HL-60 (cell line): ENCODE results near the gene TRABD2B.

ENCODE experiments used
- DNase-seq, 2 experiments: peaks; one replicate each; pipeline ENCODE4 v3.0.0-alpha.2; 2010 to 2020; ENCODE audit warnings: low read depth in 1 of 2, low spot score in 1 of 2
- H3K27ac ChIP-seq: fragments of 250-450 bp; sonication (Bioruptor Pico); replicated peaks from 2 replicates; pipeline ENCODE4 v1.5.1; 2020; ENCODE audit warnings: mild to moderate bottlenecking, moderate library complexity
- H3K27me3 ChIP-seq: fragments of 250-450 bp; sonication (Bioruptor Pico); 2 replicates; pipeline ENCODE4 v1.5.1; 2021; ENCODE audit warnings: mild to moderate bottlenecking, moderate library complexity; ENCODE audit not compliant: insufficient read depth, poor library complexity, severe bottlenecking
- H3K4me3 ChIP-seq: replicated peaks from 2 replicates; pipeline ENCODE4 v1.5.1; 2011; ENCODE audit warnings: mild to moderate bottlenecking, control low read depth, low read length; ENCODE audit not compliant: insufficient read depth
- CTCF ChIP-seq: IDR thresholded peaks from one replicate; pipeline ENCODE4 v1.5.1; 2011; ENCODE audit warnings: low read length, control low read depth, inconsistent platforms; ENCODE audit not compliant: insufficient read depth
- GABPA ChIP-seq: IDR thresholded peaks from 2 replicates; pipeline ENCODE4 v1.6.1; 2012; ENCODE audit warnings: low read depth
- POLR2AphosphoS5 ChIP-seq: IDR thresholded peaks from 2 replicates; pipeline ENCODE4 v1.6.1; 2012; ENCODE audit warnings: low read depth
- SPI1 ChIP-seq: IDR thresholded peaks from 2 replicates; pipeline ENCODE4 v1.6.1; 2012; ENCODE audit warnings: low read depth, mild to moderate bottlenecking, borderline replicate concordance
- TF ChIP-seq, protein P1 (sequence below): IDR thresholded peaks from 2 replicates; pipeline ENCODE4 v1.6.1; 2012; ENCODE audit warnings: low read depth; ENCODE audit not compliant: insufficient replicate concordance

TRABD2B gene

DNA sequence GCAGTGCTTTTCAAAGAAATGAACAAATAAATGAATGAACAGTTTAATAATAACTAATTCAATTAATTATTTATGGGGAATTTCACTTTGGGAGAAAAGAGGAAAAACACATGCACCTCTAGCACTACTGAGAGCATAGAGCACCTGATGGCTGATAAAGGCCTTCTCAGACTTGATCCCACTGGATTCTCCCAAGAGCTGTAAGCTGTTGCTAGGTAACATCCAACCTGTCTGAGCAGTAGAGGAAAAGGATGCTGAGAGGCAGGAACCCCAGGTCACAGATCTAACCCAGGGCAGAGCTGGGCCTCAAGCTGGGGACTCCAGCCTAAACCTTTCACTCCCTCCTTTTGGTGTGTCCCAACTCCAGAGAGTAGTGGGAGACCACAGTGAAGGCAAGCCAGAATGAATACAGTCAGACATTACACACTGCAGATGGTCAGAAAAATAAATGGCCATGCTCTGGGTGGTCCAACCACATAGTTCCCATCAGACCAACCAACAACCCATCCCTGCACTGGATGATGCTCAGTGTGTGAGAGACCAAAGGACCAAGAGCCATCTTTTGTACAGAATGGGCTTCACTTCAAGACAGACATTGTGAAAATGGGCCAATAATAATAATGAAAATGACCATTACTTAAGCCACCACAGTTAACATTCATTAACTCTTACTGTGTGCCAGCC, 15.4 kb downstream of the TRABD2B start:
- H3K27ac ChIP-seq = no peak overlapping the region
- H3K4me3 ChIP-seq = no peak overlapping the region
- no peaks in the 10 kb centered on the region for H3K27me3 ChIP-seq
- DNase-seq = no peak
- TF ChIP-seq, protein P1, sequence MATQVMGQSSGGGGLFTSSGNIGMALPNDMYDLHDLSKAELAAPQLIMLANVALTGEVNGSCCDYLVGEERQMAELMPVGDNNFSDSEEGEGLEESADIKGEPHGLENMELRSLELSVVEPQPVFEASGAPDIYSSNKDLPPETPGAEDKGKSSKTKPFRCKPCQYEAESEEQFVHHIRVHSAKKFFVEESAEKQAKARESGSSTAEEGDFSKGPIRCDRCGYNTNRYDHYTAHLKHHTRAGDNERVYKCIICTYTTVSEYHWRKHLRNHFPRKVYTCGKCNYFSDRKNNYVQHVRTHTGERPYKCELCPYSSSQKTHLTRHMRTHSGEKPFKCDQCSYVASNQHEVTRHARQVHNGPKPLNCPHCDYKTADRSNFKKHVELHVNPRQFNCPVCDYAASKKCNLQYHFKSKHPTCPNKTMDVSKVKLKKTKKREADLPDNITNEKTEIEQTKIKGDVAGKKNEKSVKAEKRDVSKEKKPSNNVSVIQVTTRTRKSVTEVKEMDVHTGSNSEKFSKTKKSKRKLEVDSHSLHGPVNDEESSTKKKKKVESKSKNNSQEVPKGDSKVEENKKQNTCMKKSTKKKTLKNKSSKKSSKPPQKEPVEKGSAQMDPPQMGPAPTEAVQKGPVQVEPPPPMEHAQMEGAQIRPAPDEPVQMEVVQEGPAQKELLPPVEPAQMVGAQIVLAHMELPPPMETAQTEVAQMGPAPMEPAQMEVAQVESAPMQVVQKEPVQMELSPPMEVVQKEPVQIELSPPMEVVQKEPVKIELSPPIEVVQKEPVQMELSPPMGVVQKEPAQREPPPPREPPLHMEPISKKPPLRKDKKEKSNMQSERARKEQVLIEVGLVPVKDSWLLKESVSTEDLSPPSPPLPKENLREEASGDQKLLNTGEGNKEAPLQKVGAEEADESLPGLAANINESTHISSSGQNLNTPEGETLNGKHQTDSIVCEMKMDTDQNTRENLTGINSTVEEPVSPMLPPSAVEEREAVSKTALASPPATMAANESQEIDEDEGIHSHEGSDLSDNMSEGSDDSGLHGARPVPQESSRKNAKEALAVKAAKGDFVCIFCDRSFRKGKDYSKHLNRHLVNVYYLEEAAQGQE = no peak
- TF ChIP-seq CTCF = no peak
- TF ChIP-seq SPI1 = no peak
- no peak for TF ChIP-seq GABPA
- TF ChIP-seq POLR2AphosphoS5 = no peak

DNA sequence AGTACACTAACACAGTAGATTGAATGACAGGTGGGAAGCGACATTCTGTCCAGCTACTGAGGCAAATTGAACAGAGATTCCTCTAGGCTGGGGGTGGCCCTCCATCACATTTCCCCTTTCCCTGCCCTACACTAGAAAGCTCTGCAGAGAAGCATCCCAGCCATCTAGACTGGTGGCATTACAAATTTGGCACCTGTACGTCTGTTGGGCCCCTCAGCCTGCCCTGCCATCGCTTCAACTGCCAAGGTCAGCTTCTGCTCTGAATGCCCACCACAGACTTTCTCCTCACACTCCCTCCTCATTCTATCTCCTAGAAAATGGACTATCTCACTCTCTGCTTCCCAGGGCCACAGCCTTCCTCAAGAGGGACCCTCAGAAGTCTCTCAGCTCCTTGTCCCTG, 16.7 kb downstream of the TRABD2B start:
- DNase-seq = no peak
- TF ChIP-seq GABPA (no peak), CTCF (no peak), SPI1 (no peak), POLR2AphosphoS5 (no peak)
- TF ChIP-seq, protein P1 = no peak
- Histone ChIP-seq H3K27ac (no peak overlapping the region), H3K4me3 (no peak overlapping the region), H3K27me3 (no peaks in the 10 kb centered on the region)

- TF ChIP-seq GABPA (no peak), POLR2AphosphoS5 (no peak), CTCF (no peak), SPI1 (no peak)
- TF ChIP-seq, protein P1 = no peak
- no peaks in the 10 kb centered on the region for H3K27me3 ChIP-seq
- H3K27ac ChIP-seq = no peak overlapping the region
- no peak overlapping the region for H3K4me3 ChIP-seq
- no peak for DNase-seq
These were observed 17.5 kb downstream of the TRABD2B start for GRCh38 chr1:47979724-47980123.
